Endodermal cell (in vitro differentiated cells): ENCODE data around the gene RAVER2. TPM values are rescaled to one million over a fixed set of nuclear protein-coding genes. Genes with fewer than 3 reads are reported as not detected.

Source experiments
- DNase-seq: peaks from one replicate; pipeline ENCODE4 v3.0.0-alpha.2; 2017
- H3K27ac ChIP-seq: 2 replicates; pipeline ENCODE4 v1.5.1; 2013; ENCODE audit warnings: mild to moderate bottlenecking, low read depth, low read length, moderate library complexity
- H3K27me3 ChIP-seq: 2 replicates; pipeline ENCODE4 v1.6.1; 2013; ENCODE audit warnings: mild to moderate bottlenecking, low read length, moderate library complexity; ENCODE audit not compliant: insufficient read depth, control insufficient read depth, poor library complexity, severe bottlenecking
- H3K36me3 ChIP-seq: 2 replicates; pipeline ENCODE4 v1.7.0; 2013; ENCODE audit warnings: mild to moderate bottlenecking, low read length, moderate library complexity; ENCODE audit not compliant: control insufficient read depth, insufficient read depth
- H3K4me1 ChIP-seq: one replicate; pipeline ENCODE4 v1.7.0; 2013; ENCODE audit warnings: low read length; ENCODE audit not compliant: control insufficient read depth, insufficient read depth
- H3K4me3 ChIP-seq: 2 replicates; pipeline ENCODE4 v1.5.1; 2013; ENCODE audit warnings: mild to moderate bottlenecking, low read length, moderate library complexity
- H3K9ac ChIP-seq: 2 replicates; pipeline ENCODE4 v1.6.1; 2013; ENCODE audit warnings: mild to moderate bottlenecking, low read length, moderate library complexity; ENCODE audit not compliant: poor library complexity, severe bottlenecking; ENCODE audit errors: extremely low read depth
- H3K9me3 ChIP-seq: 2 replicates; pipeline ENCODE4 v1.6.1; 2013; ENCODE audit warnings: mild to moderate bottlenecking, low read length, moderate library complexity; ENCODE audit not compliant: control insufficient read depth
- H3K27ac Mint-ChIP-seq: 2 replicates; pipeline ENCODE4 v1.8.0; 2020; ENCODE audit warnings: mixed read lengths
- H3K27me3 Mint-ChIP-seq: 2 replicates; pipeline ENCODE4 v1.8.0; 2021; ENCODE audit warnings: mild to moderate bottlenecking, mixed read lengths; ENCODE audit not compliant: insufficient read depth
- H3K36me3 Mint-ChIP-seq: 2 replicates; pipeline ENCODE4 v1.8.0; 2020; ENCODE audit warnings: low read depth, mixed read lengths
- H3K4me1 Mint-ChIP-seq: 2 replicates; pipeline ENCODE4 v1.8.0; 2020; ENCODE audit warnings: mixed read lengths
- H3K4me3 Mint-ChIP-seq: 2 replicates; pipeline ENCODE4 v1.8.0; 2020; ENCODE audit warnings: mild to moderate bottlenecking, moderate library complexity, mixed read lengths
- H3K9me3 Mint-ChIP-seq: 2 replicates; pipeline ENCODE4 v1.8.0; 2020; ENCODE audit warnings: mild to moderate bottlenecking, mixed read lengths
- WGBS, 2 experiments: methylation state at CpG; one replicate each; pipeline versions ENCODE4 v1.1.5 to v1.1.7; 2013; ENCODE audit warnings: missing lambda C conversion rate in 2 of 2, mixed read lengths in 1 of 2; ENCODE audit not compliant: insufficient coverage in 1 of 2, insufficient read length in 1 of 2; 5-methylcytosine and 5-hydroxymethylcytosine counted together
- total RNA-seq, 2 donors: library from RNA; stranded (reverse); fragmentation: NEBNext Ultra II Directional in 1 of 2; extraction: Animal tissue kit (Norgen Biotek cat#: 25700) in 1 of 2; gene quantifications; 2 replicates in 1 of 2; 3 replicates in 1 of 2; pipeline ENCODE4 v1.2.1, GENCODE V29; 2021
- TF ChIP-seq, protein P1 (sequence below): fragments of 200-600 bp; sonication (generic); conservative IDR thresholded peaks from 2 replicates; pipeline ENCODE4 v1.5.0; 2021; ENCODE audit warnings: antibody characterized with exemption, mild to moderate bottlenecking

Gene RAVER2
- total RNA-seq, 2 donors from 2014 or later: 20.3 to 21.8 TPM

DNA sequence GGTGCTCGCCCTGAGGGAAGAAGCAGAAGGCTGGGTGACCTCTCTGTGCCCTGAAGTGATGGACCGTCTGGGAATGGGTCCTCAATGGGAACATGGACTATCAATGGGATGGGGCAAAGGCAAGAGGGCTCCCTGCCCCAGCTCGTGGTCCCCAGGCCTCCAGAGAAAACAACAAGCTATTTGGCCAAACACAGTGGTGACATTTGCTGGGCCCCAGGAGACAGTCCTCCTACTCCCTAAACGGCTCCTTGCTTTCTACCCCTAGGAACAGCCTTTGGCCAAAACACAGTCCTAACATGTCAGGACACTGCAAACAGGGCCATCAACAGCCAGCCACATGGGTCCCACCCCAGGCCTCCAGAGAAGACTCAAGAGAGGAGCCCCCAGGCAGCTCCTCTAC, 102.8 kb downstream of the RAVER2 start:
- WGBS, 2 experiments: 80 to 83% methylated on average over 2 to 4 of the region's 4 CpGs

DNA sequence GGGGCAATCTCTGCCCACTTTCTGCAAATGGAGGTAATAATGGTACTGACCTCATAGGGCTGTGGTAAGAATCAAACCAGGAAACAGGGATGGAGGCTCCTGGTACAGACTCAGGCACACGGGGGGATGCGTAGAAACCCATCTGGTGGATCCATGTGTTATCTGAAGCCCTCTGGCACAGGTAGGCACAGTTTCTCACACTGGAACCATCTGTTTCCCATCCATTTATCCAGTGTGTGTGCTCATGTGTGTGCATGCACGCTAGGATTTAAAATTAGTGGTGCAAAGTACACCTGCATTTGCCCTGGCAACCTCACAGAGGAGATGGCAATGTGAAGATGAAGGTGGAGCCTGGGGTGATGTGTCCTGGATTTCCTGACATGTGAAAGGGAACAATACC, 103.3 kb downstream of the RAVER2 start:
- no peaks in the 10 kb centered on the region for H3K27me3 Mint-ChIP-seq
- WGBS, 2 experiments: 83 to 93% methylated on average over 1 to 3 of the region's 3 CpGs
- no peaks in the 10 kb centered on the region for H3K27me3 ChIP-seq
- no peaks in the 10 kb centered on the region for H3K9me3 ChIP-seq
- H3K36me3 Mint-ChIP-seq: peaks cover 45% of the 10 kb centered on the region
- TF ChIP-seq, protein P1, sequence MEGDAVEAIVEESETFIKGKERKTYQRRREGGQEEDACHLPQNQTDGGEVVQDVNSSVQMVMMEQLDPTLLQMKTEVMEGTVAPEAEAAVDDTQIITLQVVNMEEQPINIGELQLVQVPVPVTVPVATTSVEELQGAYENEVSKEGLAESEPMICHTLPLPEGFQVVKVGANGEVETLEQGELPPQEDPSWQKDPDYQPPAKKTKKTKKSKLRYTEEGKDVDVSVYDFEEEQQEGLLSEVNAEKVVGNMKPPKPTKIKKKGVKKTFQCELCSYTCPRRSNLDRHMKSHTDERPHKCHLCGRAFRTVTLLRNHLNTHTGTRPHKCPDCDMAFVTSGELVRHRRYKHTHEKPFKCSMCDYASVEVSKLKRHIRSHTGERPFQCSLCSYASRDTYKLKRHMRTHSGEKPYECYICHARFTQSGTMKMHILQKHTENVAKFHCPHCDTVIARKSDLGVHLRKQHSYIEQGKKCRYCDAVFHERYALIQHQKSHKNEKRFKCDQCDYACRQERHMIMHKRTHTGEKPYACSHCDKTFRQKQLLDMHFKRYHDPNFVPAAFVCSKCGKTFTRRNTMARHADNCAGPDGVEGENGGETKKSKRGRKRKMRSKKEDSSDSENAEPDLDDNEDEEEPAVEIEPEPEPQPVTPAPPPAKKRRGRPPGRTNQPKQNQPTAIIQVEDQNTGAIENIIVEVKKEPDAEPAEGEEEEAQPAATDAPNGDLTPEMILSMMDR: no peak
- H3K4me1 ChIP-seq: no peaks in the 10 kb centered on the region
- no peak overlapping the region for H3K4me3 Mint-ChIP-seq
- no peak overlapping the region for H3K4me3 ChIP-seq
- H3K27ac ChIP-seq: no peak overlapping the region
- no peaks in the 10 kb centered on the region for H3K9me3 Mint-ChIP-seq
- no peaks in the 10 kb centered on the region for H3K4me1 Mint-ChIP-seq
- no peak for DNase-seq
- H3K9ac ChIP-seq: no peak overlapping the region
- H3K27ac Mint-ChIP-seq: no peak overlapping the region
- H3K36me3 ChIP-seq: peaks cover 16% of the 10 kb centered on the region

More for the DNA sequence above, 102.8 kb downstream of the RAVER2 start:
- no peak overlapping the region for H3K27ac Mint-ChIP-seq
- DNase-seq: no peak
- TF ChIP-seq, protein P1: no peak
- H3K9me3 Mint-ChIP-seq: no peaks in the 10 kb centered on the region
- Histone ChIP-seq H3K36me3 (peaks cover 16% of the 10 kb centered on the region), H3K27ac (no peak overlapping the region), H3K4me1 (no peaks in the 10 kb centered on the region), H3K9ac (no peak overlapping the region), H3K4me3 (no peak overlapping the region), H3K27me3 (no peaks in the 10 kb centered on the region), H3K9me3 (no peaks in the 10 kb centered on the region)
- no peaks in the 10 kb centered on the region for H3K27me3 Mint-ChIP-seq
- H3K36me3 Mint-ChIP-seq: peaks cover 45% of the 10 kb centered on the region
- H3K4me1 Mint-ChIP-seq: no peaks in the 10 kb centered on the region
- no peak overlapping the region for H3K4me3 Mint-ChIP-seq

DNA sequence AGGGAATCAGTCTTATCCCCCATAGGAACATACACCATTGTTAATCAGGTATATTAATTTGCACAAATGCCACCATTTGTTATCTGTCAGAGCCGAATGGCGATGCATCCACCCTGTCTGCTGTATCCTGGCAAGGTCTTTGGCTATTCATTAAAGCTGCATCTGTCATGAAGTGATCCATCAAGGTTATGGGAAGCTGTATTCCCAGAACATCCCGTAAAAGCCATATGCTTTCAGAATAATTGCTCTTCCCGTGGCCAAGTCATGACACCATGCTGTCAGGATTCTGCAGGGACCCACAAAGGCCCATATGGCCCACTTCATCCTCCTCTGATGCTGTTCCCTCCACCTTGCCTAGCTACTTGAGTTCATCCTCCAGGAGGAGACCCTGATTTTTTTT, 103.9 kb downstream of the RAVER2 start:
- Mint-ChIP-seq H3K27me3 (no peaks in the 10 kb centered on the region), H3K27ac (no peak overlapping the region)
- WGBS, 2 experiments: 91 to 93% methylated on average over 2 to 4 of the region's 4 CpGs

More for the DNA sequence above, 103.9 kb downstream of the RAVER2 start:
- no peaks in the 10 kb centered on the region for H3K4me1 ChIP-seq
- TF ChIP-seq, protein P1: no peak
- DNase-seq: no peak
- H3K36me3 ChIP-seq: peaks cover 9% of the 10 kb centered on the region
- no peaks in the 10 kb centered on the region for H3K27me3 ChIP-seq
- no peak overlapping the region for H3K9ac ChIP-seq
- H3K4me3 ChIP-seq: no peak overlapping the region
- no peak overlapping the region for H3K4me3 Mint-ChIP-seq
- no peaks in the 10 kb centered on the region for H3K4me1 Mint-ChIP-seq
- H3K9me3 Mint-ChIP-seq: no peaks in the 10 kb centered on the region
- H3K36me3 Mint-ChIP-seq: peaks cover 43% of the 10 kb centered on the region
- H3K9me3 ChIP-seq: no peaks in the 10 kb centered on the region
- H3K27ac ChIP-seq: no peak overlapping the region
